Glomerular endothelial cell (primary cell): Measurements from ENCODE around the gene PKNOX2. TPM values are rescaled to one million over a fixed set of nuclear protein-coding genes. Genes with fewer than 3 reads are reported as not detected.

Experiments used
- DNase-seq: peaks from one replicate; pipeline ENCODE4 v3.0.0-alpha.2; 2011; ENCODE audit warnings: low read depth, low spot score; ENCODE audit errors: extremely low read depth
- total RNA-seq: library from RNA; depleted of rRNA; stranded (reverse); fragments of >200 nt; gene quantifications from 2 replicates; pipeline ENCODE4 v1.2.3, GENCODE V29; 2015

The PKNOX2 gene
- total RNA-seq, 1 donor from 2014 or later = 0.76 TPM

DNA sequence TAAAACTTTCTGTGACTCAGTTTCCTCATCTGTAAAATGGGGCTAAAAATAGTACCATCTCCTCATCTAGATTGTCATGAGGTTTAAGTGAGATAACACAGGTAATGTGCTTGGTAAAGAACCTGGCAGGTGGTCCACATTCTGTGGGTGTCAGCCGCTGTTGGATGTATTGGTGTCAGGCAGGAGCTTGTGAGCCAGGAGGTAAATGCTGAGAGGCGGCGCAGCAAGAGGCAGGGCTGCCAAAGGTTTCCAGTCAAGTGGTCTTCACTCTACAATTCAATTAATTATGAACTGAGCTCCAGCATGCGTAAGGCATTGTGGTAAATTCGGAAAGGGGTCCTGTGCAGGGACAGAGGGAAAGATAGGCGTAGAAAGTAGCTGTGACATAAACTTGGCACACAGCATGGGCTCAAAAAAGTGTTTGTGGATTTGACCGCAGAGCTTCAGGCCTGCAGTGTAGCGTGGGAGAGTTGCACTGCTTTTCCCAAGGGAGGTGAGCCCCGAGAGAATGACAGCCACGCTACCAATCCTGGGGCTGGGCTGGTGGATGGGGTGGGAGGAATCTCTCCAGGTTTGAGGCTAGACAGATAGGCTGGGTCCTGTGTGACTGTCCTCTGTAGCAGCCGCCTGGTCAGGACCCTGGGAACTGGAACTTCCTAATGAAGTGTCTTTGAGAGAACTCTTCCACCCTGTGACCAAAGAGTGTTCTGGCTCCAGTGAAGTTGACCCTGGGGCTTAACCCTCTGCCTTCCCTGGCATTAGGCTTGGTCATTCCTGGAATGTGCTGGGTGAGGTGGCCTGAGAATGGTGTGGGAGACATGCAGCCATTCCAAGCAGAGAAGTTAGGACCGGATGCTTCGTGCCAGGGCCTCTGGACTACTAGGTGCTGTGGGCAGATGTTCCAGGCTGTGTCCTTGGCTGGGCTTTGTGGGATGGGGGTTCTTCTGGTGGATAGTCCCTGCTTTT is 209.2 kb downstream of the PKNOX2 start:
- DNase-seq = no peak

DNA sequence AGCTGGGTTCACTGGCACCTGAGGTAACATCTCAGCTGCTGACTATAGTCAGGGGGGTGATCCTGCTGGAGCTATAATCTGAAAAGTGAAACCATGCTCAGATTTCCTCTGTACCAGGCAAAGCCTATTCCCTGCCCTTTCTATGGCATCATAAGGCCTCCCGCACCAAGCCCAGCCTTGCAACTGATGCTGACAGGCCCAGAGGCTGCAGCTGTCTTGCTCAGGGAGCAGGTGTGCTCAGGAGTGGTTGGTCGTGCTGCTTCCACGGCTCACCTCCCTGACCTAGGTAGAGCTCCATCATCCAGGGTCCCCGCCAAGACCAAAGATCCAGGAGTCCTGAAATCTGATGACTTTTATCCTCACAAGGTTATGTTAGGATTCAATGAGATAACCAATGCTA is 209.8 kb downstream of the PKNOX2 start:
- no peak for DNase-seq

DNA sequence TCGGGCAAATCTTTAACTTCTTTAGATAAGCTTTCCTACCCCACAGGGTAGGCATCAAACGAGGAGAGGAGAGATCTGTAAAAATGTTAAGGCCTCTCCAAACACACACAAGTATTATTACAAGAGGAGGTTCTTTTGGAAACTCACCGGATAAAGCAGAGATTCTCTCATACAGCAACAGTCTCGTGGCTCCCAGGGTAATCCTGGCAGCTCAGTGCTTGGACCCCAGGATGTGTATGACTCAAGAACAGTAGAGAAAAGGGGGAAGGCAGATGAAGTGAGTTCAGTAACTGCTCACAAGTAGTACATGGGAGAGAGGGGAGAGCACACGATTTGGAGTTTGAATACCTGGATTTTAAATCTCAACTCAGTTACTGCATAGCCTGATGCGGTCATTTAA is 210.6 kb downstream of the PKNOX2 start:
- DNase-seq = no peak

DNA sequence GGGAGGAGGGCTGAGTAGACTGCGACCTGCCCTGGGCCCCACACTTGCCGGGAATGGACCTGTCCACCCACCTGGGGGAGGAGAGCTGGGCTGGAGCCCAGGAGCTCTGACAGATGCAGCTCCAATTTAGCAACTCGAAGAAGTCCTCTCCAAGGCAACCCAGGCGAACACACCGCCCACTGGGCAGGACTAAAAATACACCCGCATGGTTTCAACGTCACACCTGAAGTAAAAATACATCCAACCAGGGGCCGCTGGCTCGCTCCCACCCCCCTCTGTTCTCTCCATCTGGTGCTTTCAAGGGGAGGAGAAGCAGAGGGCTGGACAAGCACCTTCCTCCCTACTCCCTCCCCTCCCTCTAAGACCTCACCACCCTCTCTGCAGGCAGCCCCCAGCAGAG is 211.6 kb downstream of the PKNOX2 start:
- DNase-seq = no peak

DNA sequence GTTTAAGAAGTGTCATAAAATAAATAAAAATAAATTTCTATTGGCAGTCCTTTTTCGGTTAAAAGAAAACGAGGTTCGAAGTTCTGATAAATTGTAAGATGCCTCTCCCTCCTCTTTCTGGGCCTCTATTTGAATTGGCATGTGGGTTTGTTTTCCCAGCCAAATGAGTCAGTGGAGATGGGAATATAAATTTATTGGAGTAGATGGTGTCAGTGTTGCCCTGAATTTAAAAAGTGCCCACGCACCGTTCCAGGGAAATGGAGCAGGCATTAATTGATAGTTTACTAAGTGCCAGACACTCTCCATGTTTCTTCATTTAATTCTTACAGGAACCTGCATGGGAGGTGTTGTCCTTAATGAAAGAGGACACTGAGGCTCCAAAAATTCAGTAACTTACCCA is 212.3 kb downstream of the PKNOX2 start:
- DNase-seq = no peak

DNA sequence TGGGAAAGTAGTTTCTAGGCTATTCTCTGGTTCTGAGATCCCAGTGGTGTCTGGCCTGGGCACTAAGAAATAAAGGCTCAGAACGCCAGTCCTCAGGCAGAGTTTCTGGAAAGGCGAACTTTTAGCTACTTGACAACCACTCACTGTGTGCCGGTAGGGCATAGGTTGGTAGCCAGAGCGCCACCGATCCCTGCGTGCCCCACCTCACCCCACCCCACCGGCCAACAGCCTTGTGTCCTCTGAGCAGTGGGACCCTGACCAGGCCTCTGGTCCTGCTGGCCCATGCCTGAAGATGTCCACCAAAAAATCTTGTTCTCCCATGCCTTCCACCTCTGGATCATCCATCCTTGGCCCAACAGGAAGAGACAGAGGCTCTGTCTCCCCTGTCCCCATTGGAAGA is 213.5 kb downstream of the PKNOX2 start:
- no peak for DNase-seq

DNA sequence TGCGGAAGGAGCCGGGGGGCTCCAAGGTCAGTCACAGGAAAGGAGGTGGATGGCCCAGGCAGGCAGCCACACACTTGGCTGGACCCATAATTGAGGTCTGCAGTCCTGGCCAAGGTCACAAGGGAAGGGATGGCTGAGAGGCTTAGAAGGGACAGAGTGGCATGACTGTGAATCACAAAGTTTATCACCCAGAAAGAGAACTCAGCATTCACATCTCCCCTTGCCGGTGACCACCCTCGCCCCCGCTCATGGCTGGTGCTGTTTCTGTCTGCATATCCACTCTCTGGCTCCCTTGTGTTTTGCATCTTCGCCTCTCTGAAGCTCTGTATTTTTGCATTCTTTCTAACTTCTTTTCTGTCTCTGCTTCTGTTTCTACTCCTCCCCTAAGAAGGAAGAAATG is 214.0 kb downstream of the PKNOX2 start:
- DNase-seq = no peak

DNA sequence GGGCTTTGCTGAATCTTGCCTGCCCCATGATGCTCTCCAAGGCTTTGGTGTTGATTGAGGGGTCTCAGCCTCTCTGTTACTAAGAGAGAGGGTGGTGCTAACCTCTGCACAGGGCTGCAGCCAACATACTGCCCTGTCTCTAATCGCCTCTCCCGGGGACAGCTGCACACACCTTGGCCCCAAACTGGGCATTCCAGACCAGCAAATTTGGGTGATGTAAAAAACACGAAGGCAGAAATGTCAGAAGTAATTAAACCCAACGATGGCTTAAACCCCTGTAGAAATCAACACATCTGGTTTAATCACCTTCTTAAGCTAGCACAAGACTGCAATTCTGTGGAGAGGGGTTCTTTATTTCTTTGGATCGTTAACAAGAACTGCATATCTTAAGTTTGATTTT is 215.0 kb downstream of the PKNOX2 start:
- no peak for DNase-seq

DNA sequence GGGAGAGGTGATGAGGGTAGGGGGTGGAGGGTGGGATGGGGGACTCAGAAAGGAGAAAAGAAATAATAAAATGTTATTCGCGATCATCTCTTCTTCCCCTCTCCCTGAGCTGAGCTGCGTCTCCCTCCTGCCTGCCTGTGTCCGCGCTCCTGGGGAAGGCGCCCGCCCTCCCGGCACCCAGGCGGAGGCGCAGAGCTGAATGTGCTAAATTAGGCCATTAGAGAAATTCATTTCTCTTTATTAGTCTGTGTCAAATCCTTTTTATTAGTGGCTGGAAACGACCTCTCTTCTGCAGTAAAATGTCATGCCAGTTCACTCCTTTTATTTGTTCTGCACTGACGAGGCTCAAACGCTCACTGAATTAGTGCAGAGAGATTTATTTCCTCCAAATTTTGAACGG is 215.4 kb downstream of the PKNOX2 start:
- no peak for DNase-seq

DNA sequence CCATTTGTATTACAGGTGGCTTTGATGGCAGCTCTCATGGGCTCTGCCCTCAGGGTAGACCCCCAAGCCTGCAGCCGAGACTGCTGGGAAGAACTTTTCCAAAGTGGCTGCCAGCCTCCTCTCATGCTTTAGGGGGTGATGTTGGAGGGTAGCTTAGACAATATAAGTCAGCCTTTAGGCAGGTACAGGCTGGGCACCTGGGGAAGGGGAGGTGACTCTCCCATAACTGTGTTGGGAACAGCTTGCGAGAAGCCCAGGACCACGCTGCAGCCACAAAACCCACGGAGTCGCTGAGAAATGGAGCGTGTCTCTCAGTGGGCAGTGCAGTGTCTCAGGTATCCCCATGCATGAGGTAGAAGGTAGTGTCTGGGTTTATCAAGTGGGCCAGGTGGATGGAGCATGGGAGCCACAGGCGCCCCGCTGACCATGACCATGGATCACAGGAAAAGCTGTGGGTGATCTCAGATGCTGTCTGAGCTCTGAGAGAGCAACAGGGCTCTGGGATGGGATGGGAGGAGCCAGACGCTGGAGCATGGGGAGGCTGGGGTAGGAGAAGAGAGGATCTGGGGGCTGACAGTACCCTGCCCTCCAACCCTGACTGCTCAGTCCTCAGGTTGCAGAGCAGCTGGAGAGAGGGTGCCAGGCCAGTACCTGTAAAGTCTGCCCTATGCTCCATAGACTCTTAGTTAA is 216.3 kb downstream of the PKNOX2 start:
- no peak for DNase-seq

DNA sequence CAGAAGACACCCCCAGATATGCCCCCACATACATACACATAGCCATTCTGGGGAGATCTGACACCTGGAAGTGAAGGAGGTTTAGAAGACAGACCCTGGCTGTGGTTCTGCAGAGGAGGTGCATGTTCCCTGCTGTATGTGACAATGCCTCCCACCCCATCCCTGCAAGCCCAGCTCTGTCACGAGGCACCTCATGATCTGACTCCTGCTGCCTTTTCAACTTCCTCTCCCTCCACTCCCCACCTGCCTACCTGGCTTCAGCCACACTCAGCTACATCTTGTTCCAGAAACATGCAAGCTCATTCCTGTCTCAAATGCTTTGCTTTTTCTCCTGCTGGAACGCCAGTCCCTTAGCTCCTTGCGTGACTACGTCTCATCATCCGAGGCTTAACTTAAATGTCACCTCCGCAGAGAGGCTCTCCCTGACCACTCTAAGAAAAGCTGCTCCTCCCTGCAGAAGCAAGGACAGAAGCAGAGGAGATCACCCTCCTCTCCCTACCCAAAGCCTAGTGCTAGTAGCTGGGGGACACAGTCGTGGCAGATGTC is 217.0 kb downstream of the PKNOX2 start:
- no peak for DNase-seq

DNA sequence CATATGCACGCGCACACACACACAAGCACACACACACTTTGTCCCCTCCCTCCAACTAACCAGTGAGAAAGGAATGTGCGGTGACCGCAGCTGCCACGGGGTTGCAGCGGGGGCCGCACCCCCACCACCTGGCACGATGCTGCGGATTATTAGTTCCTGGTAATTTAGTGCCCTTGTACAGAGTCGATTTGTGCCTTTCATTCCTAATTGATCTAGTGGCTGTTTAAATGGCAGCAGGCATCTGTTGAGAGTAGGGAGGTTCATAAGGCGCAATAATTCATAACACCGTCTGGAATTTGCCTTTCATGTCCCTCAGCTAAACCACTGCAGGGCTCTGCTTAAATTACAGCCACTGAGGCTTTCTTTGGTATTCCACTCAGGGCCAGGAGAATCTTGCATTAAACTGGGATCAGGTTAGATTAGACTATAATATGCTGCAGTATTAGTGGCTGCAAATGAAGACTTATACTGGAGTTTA is 217.8 kb downstream of the PKNOX2 start:
- DNase-seq = no peak

DNA sequence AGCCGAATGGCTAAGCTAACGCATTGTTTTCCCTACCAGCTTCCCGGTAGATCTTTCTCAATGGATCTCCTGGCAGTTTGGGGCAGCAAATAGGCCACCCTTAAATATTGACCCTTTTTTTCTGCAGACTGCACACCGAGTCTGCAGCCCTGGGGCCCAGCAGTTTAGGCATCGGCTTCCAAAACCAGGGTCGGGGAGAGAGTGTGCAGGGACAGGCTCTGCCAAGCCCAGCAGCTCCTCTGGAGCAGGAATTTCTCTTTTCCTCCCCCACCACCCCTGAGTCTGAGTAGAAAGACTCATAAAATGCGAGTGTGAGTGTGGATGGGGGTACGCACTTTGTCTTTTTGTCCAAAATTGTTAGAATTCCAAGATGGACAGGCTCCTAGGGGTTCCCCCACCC is 218.3 kb downstream of the PKNOX2 start:
- DNase-seq = no peak

DNA sequence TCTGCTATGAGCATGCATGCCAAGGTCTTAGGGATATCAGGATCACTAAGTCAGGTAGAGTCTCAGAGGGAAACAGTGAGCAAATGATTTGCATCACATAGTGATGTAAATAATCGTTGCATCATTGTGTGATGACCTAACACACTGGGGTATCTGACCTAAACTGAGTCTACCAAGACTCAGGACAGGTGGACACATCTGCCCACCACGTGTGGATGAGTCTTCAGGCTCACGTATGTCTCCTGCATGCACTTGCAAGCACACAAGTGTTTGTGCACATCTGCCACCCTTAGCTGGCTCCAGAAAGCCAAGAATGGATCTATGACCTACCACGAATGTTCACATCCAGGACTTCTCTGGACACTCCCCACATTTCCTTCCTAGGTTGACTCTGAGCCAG is 220.3 kb downstream of the PKNOX2 start:
- no peak for DNase-seq

DNA sequence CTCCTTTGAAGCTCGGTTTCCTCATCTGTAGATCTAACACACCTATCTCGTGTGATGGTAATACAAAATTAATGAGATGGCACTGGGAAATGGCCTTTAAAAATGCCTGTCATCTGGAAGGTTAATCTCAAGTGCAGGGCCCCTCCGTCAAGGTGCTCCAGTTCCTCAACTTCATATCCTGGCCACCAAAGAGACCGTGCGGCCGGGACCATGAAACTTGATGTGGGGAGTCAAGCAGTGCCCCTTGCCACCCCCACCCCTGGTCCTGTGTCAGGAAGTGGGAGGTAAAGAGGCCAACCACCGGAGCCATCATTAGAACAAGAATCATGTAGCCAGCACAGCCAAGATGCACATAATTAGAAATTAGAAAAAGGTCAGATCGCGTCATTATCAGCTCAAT is 223.3 kb downstream of the PKNOX2 start:
- DNase-seq = no peak

DNA sequence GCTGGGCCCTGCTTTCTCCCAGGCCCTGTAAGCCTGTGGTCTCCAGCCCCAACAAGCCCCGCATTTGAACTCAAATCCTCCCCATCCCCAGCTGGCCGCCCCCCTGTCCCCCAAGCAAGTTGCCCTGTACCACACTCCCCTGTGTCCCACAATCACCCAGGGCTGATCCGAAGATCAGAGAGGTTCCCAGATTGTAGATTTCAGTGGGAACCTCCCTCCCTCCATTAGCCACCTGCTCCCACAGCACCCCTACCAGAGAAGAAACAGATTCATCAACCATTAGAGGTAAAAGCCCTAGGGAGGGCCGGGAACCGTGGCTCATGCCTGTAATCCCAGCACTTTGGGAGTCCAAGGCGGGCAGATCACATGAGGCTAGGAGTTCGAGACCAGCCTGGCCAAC is 224.1 kb downstream of the PKNOX2 start:
- no peak for DNase-seq

DNA sequence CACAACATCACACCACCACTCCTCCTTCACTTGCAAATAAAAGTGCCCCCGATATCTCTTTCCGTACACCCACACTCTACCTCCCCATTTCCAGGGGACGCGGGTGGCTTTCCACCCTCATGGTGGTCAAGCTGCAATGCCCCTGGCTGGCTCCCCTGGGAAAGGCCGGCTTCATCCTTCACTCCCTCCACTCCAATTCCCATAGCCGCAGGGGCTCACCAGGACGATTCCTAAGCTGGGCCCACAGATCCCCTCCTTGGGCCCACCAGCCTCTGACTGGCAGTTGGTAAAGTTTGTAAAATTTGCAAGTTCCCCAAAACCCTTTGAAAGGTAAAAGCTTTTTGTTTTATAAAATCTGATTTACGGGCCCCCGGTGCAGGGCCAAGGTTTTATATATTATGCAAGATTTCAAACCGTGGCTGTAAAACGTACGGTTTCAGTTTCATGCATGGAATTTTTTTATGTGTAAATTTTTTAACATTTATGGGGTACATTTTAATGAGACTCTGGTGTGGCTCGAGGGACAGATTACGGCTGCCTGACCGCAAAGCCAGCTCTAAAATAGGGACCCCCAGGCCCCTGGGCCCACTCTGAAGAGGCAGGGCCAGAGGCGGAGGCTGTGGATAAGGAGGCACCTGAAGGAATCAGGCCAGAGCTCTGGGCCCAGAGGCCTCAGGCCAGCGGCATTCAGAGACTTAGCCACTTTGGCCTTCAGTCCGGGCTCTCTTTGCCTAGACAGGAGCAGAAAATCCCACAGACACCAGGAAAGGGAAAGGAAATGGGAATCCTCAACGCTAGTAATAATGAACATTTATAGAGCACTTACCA is 225.0 kb downstream of the PKNOX2 start:
- DNase-seq = no peak

DNA sequence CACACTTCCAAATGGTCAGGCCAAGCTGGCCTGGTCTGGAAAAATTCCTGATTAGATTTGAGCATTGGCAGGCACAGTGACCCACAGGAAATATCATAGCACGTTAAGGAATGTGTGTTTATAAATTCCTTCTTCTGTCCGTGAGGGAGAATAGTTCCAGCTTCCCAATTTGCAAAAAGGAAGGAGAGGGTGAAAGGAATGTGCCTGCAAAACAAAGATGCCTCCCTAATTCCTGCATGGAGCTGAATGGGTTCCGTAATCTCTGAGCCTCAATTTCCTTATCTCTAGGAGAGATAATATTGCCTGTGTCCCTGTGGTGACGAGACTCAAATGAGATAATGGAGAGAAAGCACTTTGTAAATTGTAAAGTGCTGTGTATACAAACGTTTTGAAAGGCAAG is 226.4 kb downstream of the PKNOX2 start:
- DNase-seq = peak; percentile 25

DNA sequence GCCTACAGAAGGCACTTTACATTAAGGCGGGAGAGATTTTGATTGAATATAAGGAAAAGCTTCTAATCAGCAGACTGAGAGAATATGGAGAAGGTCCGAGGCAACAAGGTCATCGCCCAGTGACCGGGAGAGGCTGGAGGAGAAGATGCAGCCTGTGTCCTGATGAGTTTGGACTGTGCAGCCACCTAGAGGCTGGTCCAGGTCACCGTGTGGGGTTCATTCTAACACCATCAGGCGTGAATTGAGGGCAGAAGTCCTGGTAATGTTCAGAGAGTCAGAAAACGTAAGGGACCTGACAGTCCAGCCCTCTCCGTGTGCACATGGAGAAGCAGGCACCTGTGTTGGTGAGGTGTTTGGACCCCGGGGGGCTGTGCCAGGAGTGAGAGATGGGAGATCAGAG is 228.8 kb downstream of the PKNOX2 start:
- DNase-seq = no peak

DNA sequence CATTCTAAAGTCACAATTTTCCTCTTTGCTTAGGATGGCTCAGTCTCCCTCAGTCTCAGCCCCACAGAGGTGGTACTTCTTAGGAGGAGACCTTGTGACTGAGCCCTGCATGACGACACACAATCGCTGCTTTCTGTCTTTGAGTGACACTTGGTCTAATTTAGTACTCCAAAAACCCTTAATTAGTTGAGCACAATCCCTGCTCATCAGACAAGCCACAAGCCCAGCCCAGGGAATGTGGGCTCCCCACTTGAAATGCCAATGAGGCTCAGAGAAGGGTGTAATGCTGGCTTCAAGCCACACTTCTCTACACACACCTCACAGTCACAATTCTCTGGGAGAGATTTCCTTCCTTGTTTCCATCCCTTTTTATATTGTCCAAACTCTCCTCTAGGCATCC is 229.7 kb downstream of the PKNOX2 start:
- no peak for DNase-seq

DNA sequence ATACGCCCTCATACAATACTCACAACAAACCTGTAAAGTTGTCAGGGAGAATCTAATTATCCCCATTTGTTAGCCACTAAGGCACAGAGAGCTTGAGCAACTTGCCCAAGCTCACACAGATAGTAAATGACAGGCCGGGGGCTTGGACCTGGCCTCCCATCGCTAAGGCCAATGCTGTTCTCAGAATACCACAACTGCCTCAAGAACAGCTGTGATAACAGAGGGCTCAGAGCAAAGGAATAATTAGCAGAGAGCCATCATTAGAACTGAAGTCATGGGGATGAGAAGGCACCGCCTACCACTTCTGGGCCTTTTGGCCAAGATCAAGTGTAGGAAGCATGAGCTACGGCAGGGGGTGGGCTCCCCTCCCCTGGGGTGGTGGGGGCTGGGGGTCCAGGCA is 232.9 kb downstream of the PKNOX2 start:
- DNase-seq = no peak
